PC-9 (cell line): Measurements from ENCODE around the gene AGPAT3.

Experiments
- EZH2 ChIP-seq: fragments of 200-600 bp; sonication (generic); IDR thresholded peaks from 2 replicates; pipeline ENCODE4 v1.8.0; 2017; ENCODE audit warnings: antibody characterized with exemption, low read depth
- TF ChIP-seq, protein P1 (sequence below): fragments of 200-600 bp; sonication (generic); conservative IDR thresholded peaks from 2 replicates; pipeline ENCODE4 v1.6.1; 2017; ENCODE audit warnings: mixed run types, antibody characterized with exemption, mild to moderate bottlenecking, moderate library complexity

GRCh38 chr21:43988016-43988415, 123.0 kb downstream of the AGPAT3 start:
- TF ChIP-seq EZH2, result no peak
- TF ChIP-seq, protein P1, sequence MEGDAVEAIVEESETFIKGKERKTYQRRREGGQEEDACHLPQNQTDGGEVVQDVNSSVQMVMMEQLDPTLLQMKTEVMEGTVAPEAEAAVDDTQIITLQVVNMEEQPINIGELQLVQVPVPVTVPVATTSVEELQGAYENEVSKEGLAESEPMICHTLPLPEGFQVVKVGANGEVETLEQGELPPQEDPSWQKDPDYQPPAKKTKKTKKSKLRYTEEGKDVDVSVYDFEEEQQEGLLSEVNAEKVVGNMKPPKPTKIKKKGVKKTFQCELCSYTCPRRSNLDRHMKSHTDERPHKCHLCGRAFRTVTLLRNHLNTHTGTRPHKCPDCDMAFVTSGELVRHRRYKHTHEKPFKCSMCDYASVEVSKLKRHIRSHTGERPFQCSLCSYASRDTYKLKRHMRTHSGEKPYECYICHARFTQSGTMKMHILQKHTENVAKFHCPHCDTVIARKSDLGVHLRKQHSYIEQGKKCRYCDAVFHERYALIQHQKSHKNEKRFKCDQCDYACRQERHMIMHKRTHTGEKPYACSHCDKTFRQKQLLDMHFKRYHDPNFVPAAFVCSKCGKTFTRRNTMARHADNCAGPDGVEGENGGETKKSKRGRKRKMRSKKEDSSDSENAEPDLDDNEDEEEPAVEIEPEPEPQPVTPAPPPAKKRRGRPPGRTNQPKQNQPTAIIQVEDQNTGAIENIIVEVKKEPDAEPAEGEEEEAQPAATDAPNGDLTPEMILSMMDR, result no peak
